SW480 (cell line): ENCODE data around the gene BSX.

ENCODE experiments used
- DNase-seq: peaks from one replicate; pipeline ENCODE4 v3.0.0-alpha.2; 2016; ENCODE audit warnings: low spot score

The BSX gene

GRCh38 chr11:122954455-122954854, 27.2 kb downstream of the BSX start:
- DNase-seq, result no peak

GRCh38 chr11:122951211-122951610, 30.4 kb downstream of the BSX start:
- DNase-seq, result no peak

GRCh38 chr11:122938557-122938956, 43.1 kb downstream of the BSX start:
- no peak for DNase-seq

GRCh38 chr11:122937983-122938382, 43.7 kb downstream of the BSX start:
- no peak for DNase-seq

GRCh38 chr11:122933416-122933815, 48.2 kb downstream of the BSX start:
- no peak for DNase-seq

GRCh38 chr11:122931510-122931909, 50.1 kb downstream of the BSX start:
- DNase-seq, result no peak
